DMS 273 treated with DMSO at 0.1 percent for 48 hours (cell line): ENCODE results near the gene TMEM92.
"Not testable (repeated sequence)": the region's sequence is repeated elsewhere in the genome, so short reads cannot be mapped to it uniquely, and the experiment has no call there.

Experiments used
- DNase-seq: peaks from one replicate; lab custom pipeline; 2025; lab: John Stamatoyannopoulos, UW

TMEM92 gene

GRCh38 chr17:50301891-50302584 lies 27.8 kb downstream of the TMEM92 start:
- DNase-seq = no peak

GRCh38 chr17:50303051-50303450 lies 28.8 kb downstream of the TMEM92 start:
- DNase-seq = no peak

- no peak for DNase-seq
Measured at GRCh38 chr17:50303596-50303995, 29.3 kb downstream of the TMEM92 start.

- no peak for DNase-seq
Measured at GRCh38 chr17:50304781-50305404, 30.6 kb downstream of the TMEM92 start.

GRCh38 chr17:50307654-50308053 lies 33.4 kb downstream of the TMEM92 start:
- no peak for DNase-seq

- DNase-seq = no peak
Measured at GRCh38 chr17:50308666-50309065, 34.4 kb downstream of the TMEM92 start.

- no peak for DNase-seq
Measured at GRCh38 chr17:50310455-50311111, 36.3 kb downstream of the TMEM92 start.

- no peak for DNase-seq
Measured at GRCh38 chr17:50311112-50311460, 36.8 kb downstream of the TMEM92 start.

- no peak for DNase-seq
Measured at GRCh38 chr17:50311483-50311882, 37.2 kb downstream of the TMEM92 start.

- DNase-seq = no peak
Measured at GRCh38 chr17:50312308-50312707, 38.0 kb downstream of the TMEM92 start.

- no peak for DNase-seq
Measured at GRCh38 chr17:50314456-50315011, 40.3 kb downstream of the TMEM92 start.

- peak; percentile 31 for DNase-seq
Measured at GRCh38 chr17:50316016-50316587, 41.8 kb downstream of the TMEM92 start.

GRCh38 chr17:50316660-50317059 lies 42.4 kb downstream of the TMEM92 start:
- DNase-seq = not testable (repeated sequence)

- no peak for DNase-seq
Measured at GRCh38 chr17:50317121-50317520, 42.9 kb downstream of the TMEM92 start.

GRCh38 chr17:50318501-50319285 lies 44.4 kb downstream of the TMEM92 start:
- peak; percentile 94 for DNase-seq

- DNase-seq = no peak
Measured at GRCh38 chr17:50319306-50320004, 45.2 kb downstream of the TMEM92 start.

- no peak for DNase-seq
Measured at GRCh38 chr17:50322271-50322670, 48.0 kb downstream of the TMEM92 start.

GRCh38 chr17:50323060-50323459 lies 48.8 kb downstream of the TMEM92 start:
- no peak for DNase-seq

- DNase-seq = no peak
Measured at GRCh38 chr17:50325906-50326305, 51.6 kb downstream of the TMEM92 start.

GRCh38 chr17:50326831-50327364 lies 52.6 kb downstream of the TMEM92 start:
- no peak for DNase-seq
